SK-N-SH treated with all-trans-retinoic acid at 6 μM for 48 hours (cell line): Measurements from ENCODE around the gene DLG2.

ENCODE experiments used
- ARNTL ChIP-seq: fragments of 450-650 bp; formaldehyde crosslinking; IDR thresholded peaks from 2 replicates; pipeline ENCODE4 v1.5.0; 2020; ENCODE audit warnings: low read depth, mild to moderate bottlenecking, moderate library complexity, borderline replicate concordance
- CSDC2 ChIP-seq: fragments of 250-450 bp; sonication (Bioruptor Pico); IDR thresholded peaks from 2 replicates; pipeline ENCODE4 v1.5.0; 2020; ENCODE audit warnings: mild to moderate bottlenecking, moderate library complexity
- CSRNP3 ChIP-seq: fragments of 250-450 bp; sonication (Bioruptor Pico); IDR thresholded peaks from 2 replicates; pipeline ENCODE4 v1.5.1; 2021; ENCODE audit warnings: mild to moderate bottlenecking, moderate library complexity
- GLIS3 ChIP-seq: fragments of 250-450 bp; sonication (Bioruptor Pico); IDR thresholded peaks from 2 replicates; pipeline ENCODE4 v1.5.0; 2020; ENCODE audit warnings: mild to moderate bottlenecking, moderate library complexity
- ISL1 ChIP-seq: fragments of 250-450 bp; sonication (Bioruptor Pico); IDR thresholded peaks from 2 replicates; pipeline ENCODE4 v2.1.2; 2022; ENCODE audit warnings: mild to moderate bottlenecking, moderate library complexity
- OSR1 ChIP-seq: fragments of 250-450 bp; sonication (Bioruptor Pico); IDR thresholded peaks from 2 replicates; pipeline ENCODE4 v1.8.0; 2022; ENCODE audit warnings: moderate library complexity, mild to moderate bottlenecking, inconsistent platforms
- PATZ1 ChIP-seq: fragments of 250-450 bp; sonication (Bioruptor Pico); IDR thresholded peaks from 2 replicates; pipeline ENCODE4 v1.8.0; 2020; ENCODE audit warnings: mild to moderate bottlenecking, moderate library complexity, borderline replicate concordance
- POU6F1 ChIP-seq: fragments of 250-450 bp; sonication (Bioruptor Pico); IDR thresholded peaks from 2 replicates; pipeline ENCODE4 v1.8.0; 2021; ENCODE audit warnings: low read depth, mild to moderate bottlenecking, moderate library complexity, borderline replicate concordance
- TCF4 ChIP-seq: fragments of 250-450 bp; sonication (Bioruptor Pico); IDR thresholded peaks from 2 replicates; pipeline ENCODE4 v1.8.0; 2021; ENCODE audit warnings: mild to moderate bottlenecking, moderate library complexity, borderline replicate concordance
- TSHZ2 ChIP-seq: fragments of 250-450 bp; sonication (Bioruptor Pico); IDR thresholded peaks from 2 replicates; pipeline ENCODE4 v1.5.0; 2020; ENCODE audit warnings: mild to moderate bottlenecking, moderate library complexity
- ZC3H10 ChIP-seq: fragments of 250-450 bp; sonication (Bioruptor Pico); IDR thresholded peaks from 2 replicates; pipeline ENCODE4 v1.5.1; 2021; ENCODE audit warnings: mild to moderate bottlenecking, moderate library complexity
- ZFP3 ChIP-seq: fragments of 250-450 bp; sonication (Bioruptor Pico); IDR thresholded peaks from 2 replicates; pipeline ENCODE4 v1.5.0; 2020; ENCODE audit warnings: mild to moderate bottlenecking, moderate library complexity
- ZFP30 ChIP-seq: fragments of 450-650 bp; formaldehyde crosslinking; IDR thresholded peaks from 2 replicates; pipeline ENCODE4 v1.5.0; 2022; ENCODE audit warnings: mild to moderate bottlenecking, moderate library complexity
- ZNF565 ChIP-seq: fragments of 450-650 bp; formaldehyde crosslinking; conservative IDR thresholded peaks from 2 replicates; pipeline ENCODE4 v1.5.0; 2020; ENCODE audit warnings: low read depth, mild to moderate bottlenecking, moderate library complexity

GRCh38 chr11:83437939-83438338 is 2189.2 kb downstream of the DLG2 start:
- TF ChIP-seq ISL1 (CRISPR knock-in tag) = no peak
- no peak for TF ChIP-seq TSHZ2 (CRISPR knock-in tag)
- TF ChIP-seq TCF4 (CRISPR knock-in tag) = no peak
- TF ChIP-seq ZFP30 (CRISPR knock-in tag) = no peak
- TF ChIP-seq PATZ1 (CRISPR knock-in tag) = no peak
- TF ChIP-seq ZNF565 (CRISPR knock-in tag) = no peak
- TF ChIP-seq POU6F1 = no peak
- TF ChIP-seq CSDC2 (CRISPR knock-in tag) = no peak
- TF ChIP-seq ZFP3 = no peak
- no peak for TF ChIP-seq ARNTL (CRISPR knock-in tag)
- TF ChIP-seq GLIS3 (CRISPR knock-in tag) = no peak
- no peak for TF ChIP-seq OSR1 (CRISPR knock-in tag)
- no peak for TF ChIP-seq CSRNP3
- TF ChIP-seq ZC3H10 (CRISPR knock-in tag) = no peak
